SH-SY5Y (cell line): ENCODE data around the gene MASP2.

Source experiments
- GATA2 ChIP-seq: IDR thresholded peaks from 2 replicates; pipeline ENCODE4 v1.6.1; 2011; ENCODE audit warnings: mild to moderate bottlenecking, low read depth, low read length
- GATA3 ChIP-seq: IDR thresholded peaks from 2 replicates; pipeline ENCODE4 v1.6.1; 2011; ENCODE audit warnings: low read depth, mild to moderate bottlenecking, low read length, moderate library complexity

- TF ChIP-seq GATA2 (no peak), GATA3 (no peak)
These were observed 56.2 kb downstream of the MASP2 start for GRCh38 chr1:10990828-10991227.
